Spleen (tissue), 7 donors: Measurements from ENCODE around the gene MYO10.

Experiments used
- POLR2A ChIP-seq, 3 donors: fragments of 450-650 bp; IDR thresholded peaks; one replicate each; pipeline ENCODE4 v1.5.1; 2017; ENCODE audit warnings: antibody characterized with exemption in 3 of 3, mild to moderate bottlenecking in 1 of 3
- TF ChIP-seq, protein P1 (sequence below), 11 experiments: fragments of 200-600 bp in 7 of 11; fragments of 450-650 bp in 4 of 11; sonication (generic) in 4 of 11; IDR thresholded peaks in 8 of 11; conservative IDR thresholded peaks in 3 of 11; 1 replicate in 7 of 11; 2 replicates in 4 of 11; pipeline versions ENCODE4 v1.4.0 to v1.8.0; 2016 to 2021; ENCODE audit warnings: antibody characterized with exemption in 11 of 11, inconsistent platforms in 4 of 11, mild to moderate bottlenecking in 1 of 11
- donor health status: DM: no; HTN: no; CAD: no; lungs with moderate emphysema.
- donor health status: DM: no; HTN: no; CAD: no.
- donor health status: DM: no; HTN: no; CAD: no.

DNA sequence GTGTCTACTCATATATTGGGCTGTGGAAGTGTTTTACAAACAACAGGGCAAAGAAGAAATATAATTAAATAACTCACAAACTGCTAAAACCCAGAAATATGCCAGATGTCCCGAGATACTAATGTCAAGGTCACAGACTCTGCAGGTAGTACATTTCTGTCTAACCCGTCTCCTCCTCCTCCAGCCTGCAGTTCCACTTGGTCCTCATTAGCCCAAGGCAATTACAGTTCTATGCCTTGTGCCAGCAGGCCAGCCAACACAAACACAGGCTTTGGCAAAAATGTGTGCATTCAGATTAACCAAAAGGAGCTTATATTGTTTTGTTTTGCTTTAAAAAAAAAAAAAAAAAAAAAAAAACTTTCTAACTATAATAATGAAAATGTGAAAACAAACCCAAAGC lies 148.8 kb downstream of the MYO10 start:
- TF ChIP-seq, protein P1, sequence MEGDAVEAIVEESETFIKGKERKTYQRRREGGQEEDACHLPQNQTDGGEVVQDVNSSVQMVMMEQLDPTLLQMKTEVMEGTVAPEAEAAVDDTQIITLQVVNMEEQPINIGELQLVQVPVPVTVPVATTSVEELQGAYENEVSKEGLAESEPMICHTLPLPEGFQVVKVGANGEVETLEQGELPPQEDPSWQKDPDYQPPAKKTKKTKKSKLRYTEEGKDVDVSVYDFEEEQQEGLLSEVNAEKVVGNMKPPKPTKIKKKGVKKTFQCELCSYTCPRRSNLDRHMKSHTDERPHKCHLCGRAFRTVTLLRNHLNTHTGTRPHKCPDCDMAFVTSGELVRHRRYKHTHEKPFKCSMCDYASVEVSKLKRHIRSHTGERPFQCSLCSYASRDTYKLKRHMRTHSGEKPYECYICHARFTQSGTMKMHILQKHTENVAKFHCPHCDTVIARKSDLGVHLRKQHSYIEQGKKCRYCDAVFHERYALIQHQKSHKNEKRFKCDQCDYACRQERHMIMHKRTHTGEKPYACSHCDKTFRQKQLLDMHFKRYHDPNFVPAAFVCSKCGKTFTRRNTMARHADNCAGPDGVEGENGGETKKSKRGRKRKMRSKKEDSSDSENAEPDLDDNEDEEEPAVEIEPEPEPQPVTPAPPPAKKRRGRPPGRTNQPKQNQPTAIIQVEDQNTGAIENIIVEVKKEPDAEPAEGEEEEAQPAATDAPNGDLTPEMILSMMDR (IDR thresholded peaks at IDR 0.05 in 8 of 11, conservative IDR thresholded peaks at IDR 0.05 in 3 of 11) = no peak
- TF ChIP-seq POLR2A (IDR thresholded peaks at IDR 0.05) = no peak
